HepG2 (cell line): Measurements from ENCODE around the gene GNG7. TPM values are rescaled to one million over a fixed set of nuclear protein-coding genes. Genes with fewer than 3 reads are reported as not detected.

Experiments
- BCL6 ChIP-seq: IDR thresholded peaks from 2 replicates; pipeline ENCODE4 v1.6.1; 2016; ENCODE audit warnings: missing genetic modification reagents, missing compliant biosample characterization
- ETV6 ChIP-seq: sonication (generic); formaldehyde crosslinking; conservative IDR thresholded peaks from 2 replicates; pipeline ENCODE4 v1.4.0; 2020; ENCODE audit warnings: missing genetic modification reagents
- GTF2F1 ChIP-seq: fragments of 150-350 bp; IDR thresholded peaks from 2 replicates; pipeline ENCODE4 v1.6.1; 2014; ENCODE audit warnings: low read length
- HCFC1 ChIP-seq: fragments of 150-350 bp; IDR thresholded peaks from 2 replicates; pipeline ENCODE4 v1.6.1; 2014; ENCODE audit warnings: low read depth, low read length
- HNRNPK ChIP-seq: fragments of 200-400 bp; formaldehyde crosslinking; IDR thresholded peaks from 2 replicates; pipeline ENCODE4 v1.6.1; 2018; ENCODE audit warnings: low read length, low read depth, moderate library complexity, mild to moderate bottlenecking; ENCODE audit not compliant: poor library complexity, severe bottlenecking
- MYNN ChIP-seq: sonication (generic); formaldehyde crosslinking; IDR thresholded peaks from 2 replicates; pipeline ENCODE4 v1.4.0; 2020; ENCODE audit warnings: mild to moderate bottlenecking, low read depth, missing genetic modification reagents
- RFXAP ChIP-seq: sonication (generic); formaldehyde crosslinking; IDR thresholded peaks from 2 replicates; pipeline ENCODE4 v1.4.0; 2020; ENCODE audit warnings: missing genetic modification reagents, borderline replicate concordance
- SMC3 ChIP-seq: IDR thresholded peaks from 2 replicates; pipeline ENCODE4 v1.6.1; 2011; ENCODE audit warnings: low read length, improper control_type of control experiment
- SMYD3 ChIP-seq: sonication (generic); formaldehyde crosslinking; IDR thresholded peaks from 2 replicates; pipeline ENCODE4 v1.8.1; 2023; ENCODE audit warnings: mild to moderate bottlenecking, missing genetic modification reagents
- SP1 ChIP-seq, 2 experiments: fragments of 450-650 bp in 1 of 2; sonication (generic) in 1 of 2; formaldehyde crosslinking in 1 of 2; IDR thresholded peaks; 2 replicates each; pipeline versions ENCODE4 v1.4.0 to v1.6.1; 2016 to 2020; ENCODE audit warnings: missing genetic modification reagents in 1 of 2
- WIZ ChIP-seq: sonication (generic); formaldehyde crosslinking; IDR thresholded peaks from 2 replicates; pipeline ENCODE4 v1.5.1; 2020; ENCODE audit warnings: mild to moderate bottlenecking, missing genetic modification reagents
- YY1 ChIP-seq: IDR thresholded peaks from 2 replicates; pipeline ENCODE4 v1.6.1; 2011; ENCODE audit warnings: low read length, low read depth, moderate library complexity, mild to moderate bottlenecking; ENCODE audit not compliant: insufficient read depth, insufficient replicate concordance
- ZFP36L2 ChIP-seq: sonication (generic); formaldehyde crosslinking; IDR thresholded peaks from 2 replicates; pipeline ENCODE4 v1.4.0; 2020; ENCODE audit warnings: missing genetic modification reagents
- ZFX ChIP-seq: sonication (generic); formaldehyde crosslinking; IDR thresholded peaks from 2 replicates; pipeline ENCODE4 v1.4.0; 2020; ENCODE audit warnings: mild to moderate bottlenecking, low read depth, missing genetic modification reagents, moderate library complexity
- ZNF329 ChIP-seq: sonication (generic); formaldehyde crosslinking; IDR thresholded peaks from 2 replicates; pipeline ENCODE4 v1.9.0; 2021; ENCODE audit warnings: low read depth, mild to moderate bottlenecking, missing genetic modification reagents
- ZNF605 ChIP-seq: sonication (generic); formaldehyde crosslinking; IDR thresholded peaks from 2 replicates; pipeline ENCODE4 v1.8.0; 2022; ENCODE audit warnings: mild to moderate bottlenecking, missing genetic modification reagents
- ZNF720 ChIP-seq: sonication (generic); formaldehyde crosslinking; IDR thresholded peaks from 2 replicates; pipeline ENCODE4 v1.4.0; 2020; ENCODE audit warnings: missing genetic modification reagents
- ZNF850 ChIP-seq: sonication (generic); formaldehyde crosslinking; conservative IDR thresholded peaks from 2 replicates; pipeline ENCODE4 v1.9.0; 2021; ENCODE audit warnings: mild to moderate bottlenecking, missing genetic modification reagents
- polyA plus RNA-seq, 8 experiments: library from polyadenylated mRNA; depleted of rRNA in 3 of 8; stranded (reverse) in 7 of 8; unstranded in 1 of 8; fragments of >200 nt; fragmentation: Illumina TruSeq in 4 of 8; extraction: Trizol in 4 of 8; gene quantifications; 2 replicates each; pipeline versions ENCODE4 v1.2.1 to v1.2.3, GENCODE V29; 2011 to 2016; ENCODE audit warnings: low read depth in 4 of 8, missing spikeins in 1 of 8, mixed read lengths in 1 of 8; ENCODE audit not compliant: insufficient read depth in 1 of 8
- total RNA-seq, 5 experiments: library from RNA; depleted of rRNA; stranded (reverse); fragments of >200 nt; fragmentation: Illumina TruSeq; extraction: Trizol; gene quantifications; 2 replicates each; pipeline ENCODE4 v1.2.3, GENCODE V29; 2016; ENCODE audit warnings: low read depth in 1 of 5
- TF ChIP-seq, protein P1 (sequence below): sonication (generic); formaldehyde crosslinking; IDR thresholded peaks from 2 replicates; pipeline ENCODE4 v1.5.1; 2020; ENCODE audit warnings: missing genetic modification reagents, mild to moderate bottlenecking, borderline replicate concordance
- TF ChIP-seq, protein P2 (sequence below): sonication (generic); formaldehyde crosslinking; IDR thresholded peaks from 2 replicates; pipeline ENCODE4 v1.5.0; 2020; ENCODE audit warnings: mild to moderate bottlenecking, missing genetic modification reagents, moderate library complexity
- TF ChIP-seq, protein P3 (sequence below): sonication (generic); formaldehyde crosslinking; IDR thresholded peaks from 2 replicates; pipeline ENCODE4 v1.5.0; 2020; ENCODE audit warnings: missing genetic modification reagents, mild to moderate bottlenecking, borderline replicate concordance
- TF ChIP-seq, protein P4 (sequence below): IDR thresholded peaks from 2 replicates; pipeline ENCODE4 v1.6.1; 2016; ENCODE audit warnings: control low read depth
- TF ChIP-seq, protein P5 (sequence below): sonication (generic); formaldehyde crosslinking; IDR thresholded peaks from 2 replicates; pipeline ENCODE4 v1.4.0; 2020; ENCODE audit warnings: missing genetic modification reagents; ENCODE audit errors: not compliant biosample characterization

GNG7 gene
- total and polyA plus RNA-seq, 2 of the 13 experiments (the other 11 are each of a cell fraction or from before 2014, with no cell fraction given) = 1.4 to 3.3 TPM

DNA sequence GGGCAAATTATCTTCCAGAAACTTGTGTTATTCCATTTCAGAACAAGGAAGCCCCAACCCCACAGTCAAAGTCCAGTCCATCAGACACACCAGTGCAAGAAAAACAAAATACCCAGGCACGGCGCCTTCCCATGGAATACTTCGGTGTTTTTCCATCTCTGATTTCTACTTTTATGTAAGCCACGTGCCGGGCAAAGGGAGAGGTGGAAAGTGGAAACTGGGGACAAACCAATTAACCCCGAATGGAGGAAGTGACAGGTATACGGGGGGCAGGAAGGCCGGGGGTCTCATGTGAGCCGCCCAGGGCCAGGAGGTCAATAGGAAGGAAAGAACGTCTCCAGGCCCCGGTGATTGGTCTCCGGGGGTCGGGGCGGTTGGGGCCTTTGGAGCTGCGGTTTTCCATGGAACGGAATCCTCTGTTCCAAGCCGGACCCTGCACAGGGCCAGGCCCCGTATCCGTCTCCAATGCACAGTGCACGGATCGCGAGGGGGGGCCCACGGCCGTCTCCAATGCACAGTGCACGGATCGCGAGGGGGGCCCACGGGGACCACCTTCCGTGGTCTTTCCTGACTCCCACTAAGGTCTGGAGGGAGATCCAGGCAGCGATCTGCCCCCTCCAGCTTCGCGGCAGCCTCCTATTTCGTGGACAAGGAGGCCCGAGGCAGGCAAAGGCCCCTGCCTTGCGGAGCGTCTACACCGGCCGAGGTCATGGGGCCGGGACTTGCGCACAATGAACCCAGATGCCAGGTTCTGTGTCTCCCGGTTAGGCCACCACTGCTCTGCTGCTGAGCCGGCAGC lies 146.9 kb downstream of the GNG7 start (continued):
- TF ChIP-seq ZNF605 (CRISPR knock-in tag) = no peak
- TF ChIP-seq, protein P1, sequence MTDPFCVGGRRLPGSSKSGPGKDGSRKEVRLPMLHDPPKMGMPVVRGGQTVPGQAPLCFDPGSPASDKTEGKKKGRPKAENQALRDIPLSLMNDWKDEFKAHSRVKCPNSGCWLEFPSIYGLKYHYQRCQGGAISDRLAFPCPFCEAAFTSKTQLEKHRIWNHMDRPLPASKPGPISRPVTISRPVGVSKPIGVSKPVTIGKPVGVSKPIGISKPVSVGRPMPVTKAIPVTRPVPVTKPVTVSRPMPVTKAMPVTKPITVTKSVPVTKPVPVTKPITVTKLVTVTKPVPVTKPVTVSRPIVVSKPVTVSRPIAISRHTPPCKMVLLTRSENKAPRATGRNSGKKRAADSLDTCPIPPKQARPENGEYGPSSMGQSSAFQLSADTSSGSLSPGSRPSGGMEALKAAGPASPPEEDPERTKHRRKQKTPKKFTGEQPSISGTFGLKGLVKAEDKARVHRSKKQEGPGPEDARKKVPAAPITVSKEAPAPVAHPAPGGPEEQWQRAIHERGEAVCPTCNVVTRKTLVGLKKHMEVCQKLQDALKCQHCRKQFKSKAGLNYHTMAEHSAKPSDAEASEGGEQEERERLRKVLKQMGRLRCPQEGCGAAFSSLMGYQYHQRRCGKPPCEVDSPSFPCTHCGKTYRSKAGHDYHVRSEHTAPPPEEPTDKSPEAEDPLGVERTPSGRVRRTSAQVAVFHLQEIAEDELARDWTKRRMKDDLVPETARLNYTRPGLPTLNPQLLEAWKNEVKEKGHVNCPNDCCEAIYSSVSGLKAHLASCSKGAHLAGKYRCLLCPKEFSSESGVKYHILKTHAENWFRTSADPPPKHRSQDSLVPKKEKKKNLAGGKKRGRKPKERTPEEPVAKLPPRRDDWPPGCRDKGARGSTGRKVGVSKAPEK = no peak
- TF ChIP-seq, protein P2, sequence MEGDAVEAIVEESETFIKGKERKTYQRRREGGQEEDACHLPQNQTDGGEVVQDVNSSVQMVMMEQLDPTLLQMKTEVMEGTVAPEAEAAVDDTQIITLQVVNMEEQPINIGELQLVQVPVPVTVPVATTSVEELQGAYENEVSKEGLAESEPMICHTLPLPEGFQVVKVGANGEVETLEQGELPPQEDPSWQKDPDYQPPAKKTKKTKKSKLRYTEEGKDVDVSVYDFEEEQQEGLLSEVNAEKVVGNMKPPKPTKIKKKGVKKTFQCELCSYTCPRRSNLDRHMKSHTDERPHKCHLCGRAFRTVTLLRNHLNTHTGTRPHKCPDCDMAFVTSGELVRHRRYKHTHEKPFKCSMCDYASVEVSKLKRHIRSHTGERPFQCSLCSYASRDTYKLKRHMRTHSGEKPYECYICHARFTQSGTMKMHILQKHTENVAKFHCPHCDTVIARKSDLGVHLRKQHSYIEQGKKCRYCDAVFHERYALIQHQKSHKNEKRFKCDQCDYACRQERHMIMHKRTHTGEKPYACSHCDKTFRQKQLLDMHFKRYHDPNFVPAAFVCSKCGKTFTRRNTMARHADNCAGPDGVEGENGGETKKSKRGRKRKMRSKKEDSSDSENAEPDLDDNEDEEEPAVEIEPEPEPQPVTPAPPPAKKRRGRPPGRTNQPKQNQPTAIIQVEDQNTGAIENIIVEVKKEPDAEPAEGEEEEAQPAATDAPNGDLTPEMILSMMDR = no peak
- TF ChIP-seq MYNN (CRISPR knock-in tag) = no peak
- TF ChIP-seq, protein P3, sequence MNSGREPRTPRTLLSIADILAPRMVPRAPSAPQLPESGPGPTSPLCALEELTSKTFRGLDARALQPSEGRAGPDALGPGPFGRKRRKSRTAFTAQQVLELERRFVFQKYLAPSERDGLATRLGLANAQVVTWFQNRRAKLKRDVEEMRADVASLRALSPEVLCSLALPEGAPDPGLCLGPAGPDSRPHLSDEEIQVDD (CRISPR knock-in tag) = 0 out of 2 replicates have a peak, but pooled peaks have one; percentile 16
- TF ChIP-seq SMYD3 (CRISPR knock-in tag) = no peak
- no peak for TF ChIP-seq ZFP36L2 (CRISPR knock-in tag)
- TF ChIP-seq, protein P4, sequence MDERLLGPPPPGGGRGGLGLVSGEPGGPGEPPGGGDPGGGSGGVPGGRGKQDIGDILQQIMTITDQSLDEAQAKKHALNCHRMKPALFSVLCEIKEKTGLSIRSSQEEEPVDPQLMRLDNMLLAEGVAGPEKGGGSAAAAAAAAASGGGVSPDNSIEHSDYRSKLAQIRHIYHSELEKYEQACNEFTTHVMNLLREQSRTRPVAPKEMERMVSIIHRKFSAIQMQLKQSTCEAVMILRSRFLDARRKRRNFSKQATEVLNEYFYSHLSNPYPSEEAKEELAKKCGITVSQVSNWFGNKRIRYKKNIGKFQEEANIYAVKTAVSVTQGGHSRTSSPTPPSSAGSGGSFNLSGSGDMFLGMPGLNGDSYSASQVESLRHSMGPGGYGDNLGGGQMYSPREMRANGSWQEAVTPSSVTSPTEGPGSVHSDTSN = no peak
- no peak for TF ChIP-seq HCFC1
- no peak for TF ChIP-seq HNRNPK
- no peak for TF ChIP-seq RFXAP (CRISPR knock-in tag)
- no peak for TF ChIP-seq WIZ (CRISPR knock-in tag)
- TF ChIP-seq ZNF720 (CRISPR knock-in tag) = no peak
- TF ChIP-seq SP1 (IDR thresholded peaks at IDR 0.05) = no peak
- no peak for TF ChIP-seq SP1 (CRISPR knock-in tag; IDR thresholded peaks at IDR 0.05)
- TF ChIP-seq BCL6 (CRISPR knock-in tag) = 0 out of 2 replicates have a peak, but pooled peaks have one; percentile 14
- TF ChIP-seq YY1 = no peak
- no peak for TF ChIP-seq GTF2F1
- TF ChIP-seq, protein P5, sequence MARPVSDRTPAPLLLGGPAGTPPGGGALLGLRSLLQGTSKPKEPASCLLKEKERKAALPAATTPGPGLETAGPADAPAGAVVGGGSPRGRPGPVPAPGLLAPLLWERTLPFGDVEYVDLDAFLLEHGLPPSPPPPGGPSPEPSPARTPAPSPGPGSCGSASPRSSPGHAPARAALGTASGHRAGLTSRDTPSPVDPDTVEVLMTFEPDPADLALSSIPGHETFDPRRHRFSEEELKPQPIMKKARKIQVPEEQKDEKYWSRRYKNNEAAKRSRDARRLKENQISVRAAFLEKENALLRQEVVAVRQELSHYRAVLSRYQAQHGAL (CRISPR knock-in tag) = no peak
- TF ChIP-seq SMC3 = no peak
- no peak for TF ChIP-seq ZFX
- no peak for TF ChIP-seq ZNF850
- TF ChIP-seq ETV6 (CRISPR knock-in tag) = no peak
- no peak for TF ChIP-seq ZNF329
